GM23338 (cell line): ENCODE measurements around the gene UHRF2. TPM values are rescaled to one million over a fixed set of nuclear protein-coding genes. Genes with fewer than 3 reads are reported as not detected.

Experiments
- ATAC-seq: fragments of 200-7000 bp; cut with Tn5 transposase; 3 replicates; pipeline ENCODE4 v1.9.1; 2020
- DNase-seq: peaks from one replicate; pipeline ENCODE4 v3.0.0-alpha.2; 2015; ENCODE audit warnings: low spot score
- H2AFZ ChIP-seq: fragments of 200-600 bp; sonication (generic); 2 replicates; pipeline ENCODE4 v1.8.0; 2016; ENCODE audit warnings: antibody characterized with exemption, mild to moderate bottlenecking, moderate library complexity
- H3F3A ChIP-seq: fragments of 200-600 bp; sonication (generic); replicated peaks from 2 replicates; pipeline ENCODE4 v1.8.0; 2017; ENCODE audit warnings: antibody characterized with exemption, mixed run types, low read depth
- H3K27ac ChIP-seq: fragments of 200-600 bp; sonication (generic); 2 replicates; pipeline ENCODE4 v1.6.1; 2016; ENCODE audit warnings: low read depth
- H3K27me3 ChIP-seq: fragments of 200-600 bp; sonication (generic); 2 replicates; pipeline ENCODE4 v1.8.0; 2016; ENCODE audit warnings: mild to moderate bottlenecking, mixed run types, moderate library complexity; ENCODE audit not compliant: insufficient read depth
- H3K36me3 ChIP-seq: fragments of 200-600 bp; sonication (generic); 2 replicates; pipeline ENCODE4 v1.8.0; 2016; ENCODE audit warnings: mild to moderate bottlenecking; ENCODE audit not compliant: insufficient read depth
- H3K4me1 ChIP-seq: fragments of 200-600 bp; sonication (generic); 2 replicates; pipeline ENCODE4 v1.8.0; 2016; ENCODE audit warnings: mild to moderate bottlenecking, moderate library complexity; ENCODE audit not compliant: insufficient read depth
- H3K4me2 ChIP-seq: fragments of 200-600 bp; sonication (generic); 2 replicates; pipeline ENCODE4 v1.7.1; 2017; ENCODE audit warnings: mixed run types
- H3K4me3 ChIP-seq: fragments of 200-600 bp; sonication (generic); 2 replicates; pipeline ENCODE4 v1.6.1; 2016; ENCODE audit warnings: mixed run types
- H3K79me2 ChIP-seq: fragments of 200-600 bp; sonication (generic); replicated peaks from 2 replicates; pipeline ENCODE4 v1.8.0; 2017; ENCODE audit warnings: mild to moderate bottlenecking; ENCODE audit not compliant: insufficient read depth
- H3K9me2 ChIP-seq: fragments of 200-600 bp; sonication (generic); 2 replicates; pipeline ENCODE4 v1.8.0; 2017; ENCODE audit not compliant: insufficient read depth
- H4K20me1 ChIP-seq: fragments of 200-600 bp; sonication (generic); replicated peaks from 2 replicates; pipeline ENCODE4 v1.8.0; 2017; ENCODE audit warnings: mild to moderate bottlenecking; ENCODE audit not compliant: insufficient read depth
- H3K27ac Mint-ChIP-seq: 2 replicates; pipeline ENCODE4 v1.8.0; 2020; ENCODE audit warnings: inconsistent platforms, mild to moderate bottlenecking, moderate library complexity, mixed read lengths
- H3K27me3 Mint-ChIP-seq: 3 replicates; pipeline ENCODE4 v1.8.0; 2022; ENCODE audit warnings: low read depth, mild to moderate bottlenecking, moderate library complexity, mixed read lengths, inconsistent platforms; ENCODE audit not compliant: insufficient read depth, poor library complexity
- H3K36me3 Mint-ChIP-seq: 3 replicates; pipeline ENCODE4 v1.8.0; 2021; ENCODE audit warnings: low read depth, mild to moderate bottlenecking, inconsistent platforms, moderate library complexity, mixed read lengths
- H3K4me1 Mint-ChIP-seq: 3 replicates; pipeline ENCODE4 v1.8.0; 2020; ENCODE audit warnings: mild to moderate bottlenecking, inconsistent platforms, mixed read lengths
- H3K4me3 Mint-ChIP-seq: 3 replicates; pipeline ENCODE4 v1.8.0; 2021; ENCODE audit warnings: moderate library complexity, mild to moderate bottlenecking, inconsistent platforms, mixed read lengths
- H3K9me3 Mint-ChIP-seq: 3 replicates; pipeline ENCODE4 v1.8.0; 2020; ENCODE audit warnings: moderate library complexity, mild to moderate bottlenecking, inconsistent platforms, mixed read lengths
- CREB1 ChIP-seq: fragments of 250-450 bp; sonication (Bioruptor Pico); IDR thresholded peaks from 2 replicates; pipeline ENCODE4 v1.5.0; 2020; ENCODE audit warnings: low read depth, mild to moderate bottlenecking, moderate library complexity
- EZH2 ChIP-seq: fragments of 200-600 bp; sonication (generic); IDR thresholded peaks from one replicate; pipeline ENCODE4 v1.8.0; 2017; ENCODE audit warnings: antibody characterized with exemption, mild to moderate bottlenecking, low read depth; ENCODE audit not compliant: unreplicated experiment
- JUNB ChIP-seq: IDR thresholded peaks from one replicate; pipeline ENCODE4 v1.6.1; 2016; ENCODE audit warnings: antibody characterized with exemption; ENCODE audit not compliant: unreplicated experiment
- NANOG ChIP-seq: IDR thresholded peaks from 2 replicates; pipeline ENCODE4 v1.6.1; 2016; ENCODE audit warnings: antibody characterized with exemption, borderline replicate concordance
- STAT1 ChIP-seq: IDR thresholded peaks from one replicate; pipeline ENCODE4 v1.6.1; 2016; ENCODE audit warnings: antibody characterized with exemption; ENCODE audit not compliant: unreplicated experiment
- polyA plus RNA-seq: library from polyadenylated mRNA; unstranded; fragments of >200 nt; fragmentation: Nextera tagmentation; extraction: Ambion mirVana; gene quantifications from 2 replicates; pipeline ENCODE4 v1.2.1, GENCODE V29; 2016
- total RNA-seq: library from RNA; depleted of rRNA; stranded (reverse); fragments of >200 nt; shearing (Covaris generic); gene quantifications from 2 replicates; pipeline ENCODE4 v1.2.3, GENCODE V29; 2014
- TF ChIP-seq, protein P1 (sequence below), 2 experiments: fragments of 200-600 bp in 1 of 2; sonication (generic) in 1 of 2; conservative IDR thresholded peaks; 2 replicates each; pipeline versions ENCODE4 v1.5.1 to v1.6.1; 2016 to 2017; ENCODE audit warnings: antibody characterized with exemption in 2 of 2, low read depth in 2 of 2, mild to moderate bottlenecking in 2 of 2, moderate library complexity in 1 of 2
- TF ChIP-seq, protein P2 (sequence below): IDR thresholded peaks from one replicate; pipeline ENCODE4 v1.6.1; 2018; ENCODE audit warnings: antibody characterized with exemption; ENCODE audit not compliant: unreplicated experiment

UHRF2 gene
- total and polyA plus RNA-seq, 2 experiments from 2014 or later: 15.1 to 51.6 TPM

GRCh38 chr9:6407778-6408177 is 5.2 kb upstream of the UHRF2 start:
- H3K4me1 ChIP-seq: no peaks in the 10 kb centered on the region
- H3K27me3 ChIP-seq: 0 out of 2 replicates have a peak, but pooled peaks cover 8% of the 10 kb centered on the region
- H2AFZ ChIP-seq: no peak overlapping the region
- no peaks in the 10 kb centered on the region for H3K36me3 ChIP-seq
- no peaks in the 10 kb centered on the region for H4K20me1 ChIP-seq
- H3K27ac ChIP-seq: no peak overlapping the region
- Mint-ChIP-seq H3K4me1 (peaks cover 3% of the 10 kb centered on the region; the same call in 1 of the 3 replicates), H3K4me3 (no peak overlapping the region), H3K27me3 (peaks cover 4% of the 10 kb centered on the region), H3K36me3 (no peaks in the 10 kb centered on the region), H3K27ac (no peak overlapping the region), H3K9me3 (peaks cover 2% of the 10 kb centered on the region; the same call in 1 of the 3 replicates)
- ATAC-seq: no peak
- H3K9me2 ChIP-seq: no peaks in the 10 kb centered on the region
- no peak overlapping the region for H3K4me3 ChIP-seq
- H3K4me2 ChIP-seq: no peak overlapping the region
- no peak for DNase-seq
- H3F3A ChIP-seq: 0 out of 2 replicates have a peak, but pooled peaks cover 5% of the 10 kb centered on the region
- TF ChIP-seq NANOG: no peak
- no peaks in the 10 kb centered on the region for H3K79me2 ChIP-seq

GRCh38 chr9:6408320-6408719 is 4.7 kb upstream of the UHRF2 start:
- no peak for ATAC-seq
- Histone ChIP-seq H3K4me3 (no peak overlapping the region), H3K27ac (no peak overlapping the region), H3K27me3 (0 out of 2 replicates have a peak, but pooled peaks cover 8% of the 10 kb centered on the region), H3F3A (0 out of 2 replicates have a peak, but pooled peaks cover 5% of the 10 kb centered on the region), H3K4me1 (no peaks in the 10 kb centered on the region), H3K36me3 (no peaks in the 10 kb centered on the region), H3K79me2 (no peaks in the 10 kb centered on the region), H2AFZ (no peak overlapping the region), H4K20me1 (no peaks in the 10 kb centered on the region), H3K9me2 (no peaks in the 10 kb centered on the region), H3K4me2 (no peak overlapping the region)
- DNase-seq: no peak
- Mint-ChIP-seq H3K4me1 (peaks cover 3% of the 10 kb centered on the region; the same call in 1 of the 3 replicates), H3K9me3 (peaks cover 2% of the 10 kb centered on the region; the same call in 1 of the 3 replicates), H3K27ac (no peak overlapping the region), H3K4me3 (no peak overlapping the region), H3K36me3 (no peaks in the 10 kb centered on the region), H3K27me3 (peaks cover 4% of the 10 kb centered on the region)
- TF ChIP-seq CREB1 (no peak), EZH2 (no peak), JUNB (no peak), STAT1 (no peak)
- TF ChIP-seq, protein P1, sequence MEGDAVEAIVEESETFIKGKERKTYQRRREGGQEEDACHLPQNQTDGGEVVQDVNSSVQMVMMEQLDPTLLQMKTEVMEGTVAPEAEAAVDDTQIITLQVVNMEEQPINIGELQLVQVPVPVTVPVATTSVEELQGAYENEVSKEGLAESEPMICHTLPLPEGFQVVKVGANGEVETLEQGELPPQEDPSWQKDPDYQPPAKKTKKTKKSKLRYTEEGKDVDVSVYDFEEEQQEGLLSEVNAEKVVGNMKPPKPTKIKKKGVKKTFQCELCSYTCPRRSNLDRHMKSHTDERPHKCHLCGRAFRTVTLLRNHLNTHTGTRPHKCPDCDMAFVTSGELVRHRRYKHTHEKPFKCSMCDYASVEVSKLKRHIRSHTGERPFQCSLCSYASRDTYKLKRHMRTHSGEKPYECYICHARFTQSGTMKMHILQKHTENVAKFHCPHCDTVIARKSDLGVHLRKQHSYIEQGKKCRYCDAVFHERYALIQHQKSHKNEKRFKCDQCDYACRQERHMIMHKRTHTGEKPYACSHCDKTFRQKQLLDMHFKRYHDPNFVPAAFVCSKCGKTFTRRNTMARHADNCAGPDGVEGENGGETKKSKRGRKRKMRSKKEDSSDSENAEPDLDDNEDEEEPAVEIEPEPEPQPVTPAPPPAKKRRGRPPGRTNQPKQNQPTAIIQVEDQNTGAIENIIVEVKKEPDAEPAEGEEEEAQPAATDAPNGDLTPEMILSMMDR (conservative IDR thresholded peaks at IDR 0.05; ENCODE audit: low read depth in 2 of 2): no peak

GRCh38 chr9:6409811-6410210 is 3.2 kb upstream of the UHRF2 start:
- Histone ChIP-seq H3K27me3 (peaks cover 17% of the 10 kb centered on the region), H3F3A (0 out of 2 replicates have a peak, but pooled peaks cover 5% of the 10 kb centered on the region), H4K20me1 (peaks cover 8% of the 10 kb centered on the region), H3K4me3 (no peak overlapping the region), H3K4me2 (no peak overlapping the region), H3K4me1 (0 out of 2 replicates have a peak, but pooled peaks cover 5% of the 10 kb centered on the region), H3K79me2 (peaks cover 10% of the 10 kb centered on the region), H3K36me3 (peaks cover 4% of the 10 kb centered on the region; the same call in 1 of the 2 replicates), H3K9me2 (no peaks in the 10 kb centered on the region), H3K27ac (no peak overlapping the region), H2AFZ (peak overlapping the region; percentile 2; the same call in 1 of the 2 replicates)
- ATAC-seq (no peak), DNase-seq (no peak)
- Mint-ChIP-seq H3K27ac (no peak overlapping the region), H3K4me1 (peaks cover 9% of the 10 kb centered on the region; the same call in 2 of the 3 replicates), H3K9me3 (peaks cover 2% of the 10 kb centered on the region; the same call in 1 of the 3 replicates), H3K27me3 (peaks cover 6% of the 10 kb centered on the region), H3K36me3 (no peaks in the 10 kb centered on the region), H3K4me3 (no peak overlapping the region)
- TF ChIP-seq, protein P2, sequence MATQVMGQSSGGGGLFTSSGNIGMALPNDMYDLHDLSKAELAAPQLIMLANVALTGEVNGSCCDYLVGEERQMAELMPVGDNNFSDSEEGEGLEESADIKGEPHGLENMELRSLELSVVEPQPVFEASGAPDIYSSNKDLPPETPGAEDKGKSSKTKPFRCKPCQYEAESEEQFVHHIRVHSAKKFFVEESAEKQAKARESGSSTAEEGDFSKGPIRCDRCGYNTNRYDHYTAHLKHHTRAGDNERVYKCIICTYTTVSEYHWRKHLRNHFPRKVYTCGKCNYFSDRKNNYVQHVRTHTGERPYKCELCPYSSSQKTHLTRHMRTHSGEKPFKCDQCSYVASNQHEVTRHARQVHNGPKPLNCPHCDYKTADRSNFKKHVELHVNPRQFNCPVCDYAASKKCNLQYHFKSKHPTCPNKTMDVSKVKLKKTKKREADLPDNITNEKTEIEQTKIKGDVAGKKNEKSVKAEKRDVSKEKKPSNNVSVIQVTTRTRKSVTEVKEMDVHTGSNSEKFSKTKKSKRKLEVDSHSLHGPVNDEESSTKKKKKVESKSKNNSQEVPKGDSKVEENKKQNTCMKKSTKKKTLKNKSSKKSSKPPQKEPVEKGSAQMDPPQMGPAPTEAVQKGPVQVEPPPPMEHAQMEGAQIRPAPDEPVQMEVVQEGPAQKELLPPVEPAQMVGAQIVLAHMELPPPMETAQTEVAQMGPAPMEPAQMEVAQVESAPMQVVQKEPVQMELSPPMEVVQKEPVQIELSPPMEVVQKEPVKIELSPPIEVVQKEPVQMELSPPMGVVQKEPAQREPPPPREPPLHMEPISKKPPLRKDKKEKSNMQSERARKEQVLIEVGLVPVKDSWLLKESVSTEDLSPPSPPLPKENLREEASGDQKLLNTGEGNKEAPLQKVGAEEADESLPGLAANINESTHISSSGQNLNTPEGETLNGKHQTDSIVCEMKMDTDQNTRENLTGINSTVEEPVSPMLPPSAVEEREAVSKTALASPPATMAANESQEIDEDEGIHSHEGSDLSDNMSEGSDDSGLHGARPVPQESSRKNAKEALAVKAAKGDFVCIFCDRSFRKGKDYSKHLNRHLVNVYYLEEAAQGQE: no peak
- TF ChIP-seq JUNB (no peak), EZH2 (no peak)
